ENCODE measurements around the gene TSPAN18.

Gene TSPAN18

GRCh38 chr11:44971185-44971584, 244.4 kb downstream of the TSPAN18 start:
- Histone ChIP-seq H3K4me1 (ENCODE audit: low read length) (no peaks in the 10 kb centered on the region), H3K27ac (ENCODE audit: low read length) (no peak overlapping the region), H3K4me3 (ENCODE audit: low read length) (no peak overlapping the region), H3K4me2 (ENCODE audit: low read depth, low read length) (no peak overlapping the region), H3F3A (ENCODE audit: insufficient read depth, low read length) (no peaks in the 10 kb centered on the region), H4K20me1 (ENCODE audit: insufficient read depth, low read length) (no peaks in the 10 kb centered on the region), H3K36me3 (replicated peaks; ENCODE audit: insufficient read depth, low read length) (no peaks in the 10 kb centered on the region), H3K9me3 (replicated peaks; ENCODE audit: insufficient read depth, low read length) (no peaks in the 10 kb centered on the region), H3K79me2 (ENCODE audit: low read length) (no peaks in the 10 kb centered on the region), H2AFZ (ENCODE audit: low read length) (no peak overlapping the region), H3K9me2 (replicated peaks; ENCODE audit: insufficient read depth, low read length) (no peaks in the 10 kb centered on the region), H3K9ac (ENCODE audit: low read length) (no peak overlapping the region), H3K27me3 (replicated peaks; ENCODE audit: insufficient read depth, low read length) (no peaks in the 10 kb centered on the region)
- DNase-seq: no peak
- TF ChIP-seq EZH2phosphoT487 (IDR thresholded peaks at IDR 0.05; ENCODE audit: low read length) (no peak), CTCF (IDR thresholded peaks at IDR 0.05; ENCODE audit: low read length) (no peak), EZH2 (optimal IDR thresholded peaks at IDR 0.05; ENCODE audit: low read depth, low read length) (no peak)

GRCh38 chr11:44972746-44973435, 246.1 kb downstream of the TSPAN18 start:
- Histone ChIP-seq H3K4me1 (ENCODE audit: low read length) (no peaks in the 10 kb centered on the region), H3K27me3 (replicated peaks; ENCODE audit: insufficient read depth, low read length) (no peaks in the 10 kb centered on the region), H3K9ac (ENCODE audit: low read length) (no peak overlapping the region), H3K79me2 (ENCODE audit: low read length) (no peaks in the 10 kb centered on the region), H2AFZ (ENCODE audit: low read length) (no peak overlapping the region), H3K4me2 (ENCODE audit: low read depth, low read length) (no peak overlapping the region), H3K4me3 (ENCODE audit: low read length) (no peak overlapping the region), H3K36me3 (replicated peaks; ENCODE audit: insufficient read depth, low read length) (no peaks in the 10 kb centered on the region), H3K9me2 (replicated peaks; ENCODE audit: insufficient read depth, low read length) (no peaks in the 10 kb centered on the region), H3F3A (ENCODE audit: insufficient read depth, low read length) (no peaks in the 10 kb centered on the region), H3K9me3 (replicated peaks; ENCODE audit: insufficient read depth, low read length) (no peaks in the 10 kb centered on the region), H4K20me1 (ENCODE audit: insufficient read depth, low read length) (no peaks in the 10 kb centered on the region), H3K27ac (ENCODE audit: low read length) (no peak overlapping the region)
- no peak for DNase-seq
- no peak for TF ChIP-seq EZH2phosphoT487 (IDR thresholded peaks at IDR 0.05; ENCODE audit: low read length)

GRCh38 chr11:44973632-44974401, 247.1 kb downstream of the TSPAN18 start:
- TF ChIP-seq EZH2 (optimal IDR thresholded peaks at IDR 0.05; ENCODE audit: low read depth, low read length) (no peak), EZH2phosphoT487 (IDR thresholded peaks at IDR 0.05; ENCODE audit: low read length) (no peak), CTCF (IDR thresholded peaks at IDR 0.05; ENCODE audit: low read length) (no peak)
- DNase-seq: no peak
- H3K9ac ChIP-seq (ENCODE audit: low read length): no peak overlapping the region
- no peaks in the 10 kb centered on the region for H3K36me3 ChIP-seq (replicated peaks; ENCODE audit: insufficient read depth, low read length)
- no peaks in the 10 kb centered on the region for H4K20me1 ChIP-seq (ENCODE audit: insufficient read depth, low read length)
- 0 out of 2 replicates have a peak, but pooled peaks cover under 1% of the 10 kb centered on the region for H3K4me1 ChIP-seq (ENCODE audit: low read length)
- H3K79me2 ChIP-seq (ENCODE audit: low read length): no peaks in the 10 kb centered on the region
- no peak overlapping the region for H3K4me2 ChIP-seq (ENCODE audit: low read depth, low read length)
- H3K27me3 ChIP-seq (replicated peaks; ENCODE audit: insufficient read depth, low read length): no peaks in the 10 kb centered on the region
- H3K4me3 ChIP-seq (ENCODE audit: low read length): no peak overlapping the region
- H3F3A ChIP-seq (ENCODE audit: insufficient read depth, low read length): no peaks in the 10 kb centered on the region
- H3K9me2 ChIP-seq (replicated peaks; ENCODE audit: insufficient read depth, low read length): no peaks in the 10 kb centered on the region
- no peaks in the 10 kb centered on the region for H3K9me3 ChIP-seq (replicated peaks; ENCODE audit: insufficient read depth, low read length)
- no peak overlapping the region for H2AFZ ChIP-seq (ENCODE audit: low read length)
- no peak overlapping the region for H3K27ac ChIP-seq (ENCODE audit: low read length)
